SKM-1 treated with dmso at 0.1 percent for 144 hours (cell line): ENCODE measurements around the gene FAM120A.

Experiments used
- DNase-seq: peaks from one replicate; lab custom pipeline; 2025; ENCODE audit not compliant: unreplicated experiment; lab: John Stamatoyannopoulos, UW

FAM120A gene

GRCh38 chr9:93447655-93448054 lies 3.8 kb upstream of the FAM120A start:
- DNase-seq = no peak

GRCh38 chr9:93451849-93452709 lies 594 bp downstream of the FAM120A start:
- DNase-seq = no peak

GRCh38 chr9:93452710-93453046 lies 1.2 kb downstream of the FAM120A start:
- no peak for DNase-seq

- peak; percentile 83 for DNase-seq
Measured at GRCh38 chr9:93453047-93453914, 1.8 kb downstream of the FAM120A start, which contains the start of gene FAM120AOS. Gene FAM120AOS (minus strand): TSS chr9:93453581. CDS start chr9:93452709, 872 bp downstream.

DNA sequence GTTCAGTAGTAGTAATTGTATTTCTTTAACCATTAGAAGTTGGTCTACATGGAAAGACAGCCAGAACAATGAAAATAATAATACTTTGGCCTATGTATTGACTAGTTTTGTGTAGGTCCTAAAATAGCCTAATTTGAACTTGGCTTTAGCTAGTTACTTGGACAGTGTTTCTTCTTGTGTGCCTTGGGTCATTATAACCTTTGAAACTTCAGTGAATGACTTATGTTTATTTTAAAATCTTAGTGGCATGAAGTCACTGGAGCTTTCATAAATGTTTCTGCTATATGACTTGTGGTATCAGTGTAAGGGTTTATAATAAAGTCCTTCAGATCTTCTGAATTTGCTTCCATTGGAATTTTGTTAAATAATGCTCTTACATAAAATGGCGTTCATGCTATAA lies 4.5 kb downstream of the FAM120A start:
- no peak for DNase-seq

GRCh38 chr9:93456504-93456903 lies 5.0 kb downstream of the FAM120A start:
- DNase-seq = no peak

DNA sequence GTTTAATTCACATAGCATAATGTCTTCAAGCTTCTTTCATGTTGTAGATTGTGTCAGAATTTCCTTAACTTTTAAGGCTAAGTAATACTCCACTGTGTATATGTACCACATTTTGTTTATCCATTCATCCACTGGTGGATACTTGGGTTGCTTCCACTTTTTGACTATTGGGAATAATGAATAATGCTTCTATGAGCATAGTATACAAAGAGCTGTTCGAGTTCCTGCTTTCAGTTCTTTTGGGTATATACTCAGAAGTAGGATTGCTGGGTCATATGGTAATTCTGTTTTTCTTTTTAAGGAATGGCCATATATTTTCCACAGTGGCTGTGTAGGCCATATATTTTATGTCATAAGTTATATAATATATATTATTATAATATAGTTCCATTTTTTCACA lies 5.5 kb downstream of the FAM120A start:
- DNase-seq = no peak

GRCh38 chr9:93458712-93459111 lies 7.2 kb downstream of the FAM120A start:
- no peak for DNase-seq

DNA sequence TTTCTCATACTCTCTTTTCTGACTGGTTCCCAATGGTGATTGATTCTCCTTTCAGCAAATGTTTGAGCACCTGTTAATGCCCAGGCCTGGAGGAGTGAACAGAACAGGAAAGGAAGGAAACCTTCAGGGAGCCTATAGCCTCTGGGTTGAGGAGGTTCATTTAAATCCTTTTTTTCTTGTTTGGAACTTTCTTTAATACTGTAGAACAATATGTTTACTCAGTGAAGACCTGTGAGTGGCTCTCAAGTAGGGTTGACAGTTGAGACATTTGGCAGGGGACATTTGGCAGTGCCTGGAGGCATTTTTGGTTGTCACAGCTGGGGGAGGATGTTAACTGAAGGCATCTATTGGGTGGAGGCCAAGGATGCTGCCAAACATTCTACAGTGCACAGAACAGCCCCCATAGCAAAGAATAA lies 8.0 kb downstream of the FAM120A start:
- no peak for DNase-seq

- DNase-seq = no peak
Measured at GRCh38 chr9:93460689-93461413, 9.4 kb downstream of the FAM120A start.

- DNase-seq = no peak
Measured at GRCh38 chr9:93461414-93461743, 9.9 kb downstream of the FAM120A start.

DNA sequence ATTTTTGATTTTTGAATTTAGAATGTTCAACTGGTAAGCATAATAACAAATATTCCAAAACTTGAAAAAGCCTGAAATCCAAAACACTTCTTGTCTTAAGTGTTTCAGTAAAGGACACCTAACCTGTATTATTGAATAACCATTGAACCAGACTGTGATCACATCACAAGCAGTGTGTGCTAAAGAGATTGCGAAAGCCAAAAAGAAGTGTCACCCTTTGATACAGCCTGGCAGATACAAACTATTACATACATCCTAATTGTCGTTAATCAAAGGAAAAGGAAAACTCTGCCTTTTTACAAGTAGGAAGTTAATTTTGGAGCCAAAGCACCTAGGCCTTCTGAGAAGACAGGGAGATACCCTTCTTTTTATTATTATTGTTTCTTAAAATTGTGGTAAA lies 10.3 kb downstream of the FAM120A start:
- no peak for DNase-seq

DNA sequence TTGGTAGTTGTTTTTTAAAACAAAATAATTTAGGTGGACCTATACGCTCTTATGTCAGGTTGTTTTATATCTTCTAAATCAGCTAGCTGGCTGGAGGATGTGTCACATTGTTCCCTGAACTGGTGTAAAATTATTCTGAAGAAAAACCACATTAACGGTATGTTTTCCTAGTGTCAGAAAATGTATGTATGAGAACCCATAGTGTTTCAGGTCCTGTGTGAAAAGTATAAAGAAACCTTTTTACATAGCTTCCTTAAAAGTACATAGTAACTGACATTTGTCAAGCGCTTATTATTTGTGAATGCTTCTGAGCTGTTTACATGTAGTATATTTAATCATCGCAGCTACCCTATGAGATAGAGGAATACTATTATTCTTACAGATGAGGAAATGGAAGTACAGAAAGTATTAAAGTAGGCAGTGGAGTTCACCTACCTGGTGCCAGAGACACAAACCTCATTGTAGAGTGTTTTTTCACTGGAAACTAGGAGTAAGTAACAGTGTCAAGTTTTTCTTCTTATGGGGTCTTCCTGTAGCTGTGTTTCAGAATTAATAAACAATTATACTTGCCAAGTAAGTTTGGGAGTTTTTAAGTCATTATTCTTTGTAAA lies 12.3 kb downstream of the FAM120A start:
- DNase-seq = no peak

- DNase-seq = no peak
Measured at GRCh38 chr9:93464395-93464794, 12.9 kb downstream of the FAM120A start.

GRCh38 chr9:93464876-93465275 lies 13.4 kb downstream of the FAM120A start:
- no peak for DNase-seq

GRCh38 chr9:93465855-93466254 lies 14.4 kb downstream of the FAM120A start:
- no peak for DNase-seq

GRCh38 chr9:93466416-93467061 lies 15.1 kb downstream of the FAM120A start:
- DNase-seq = no peak

GRCh38 chr9:93467062-93467416 lies 15.6 kb downstream of the FAM120A start:
- no peak for DNase-seq

DNA sequence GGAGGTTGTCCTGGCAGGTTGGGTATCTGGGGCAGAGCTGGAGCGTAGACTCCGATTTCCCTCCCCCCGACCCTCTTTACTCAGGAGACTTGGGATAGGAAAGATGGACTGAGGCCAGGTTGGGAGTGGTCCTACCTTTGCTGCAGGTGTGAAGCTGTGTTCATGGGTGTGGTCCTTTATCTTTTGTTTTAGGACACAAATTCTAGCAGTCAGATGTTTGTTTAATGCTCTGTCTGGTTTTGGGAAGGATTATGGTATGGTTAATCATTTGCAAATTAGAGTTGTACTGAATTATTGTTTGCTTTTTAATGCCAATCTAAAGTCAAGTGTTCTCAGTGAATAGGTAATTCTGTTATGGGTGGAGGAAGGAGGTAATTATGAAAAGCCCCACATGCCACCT lies 16.0 kb downstream of the FAM120A start:
- DNase-seq = no peak

DNA sequence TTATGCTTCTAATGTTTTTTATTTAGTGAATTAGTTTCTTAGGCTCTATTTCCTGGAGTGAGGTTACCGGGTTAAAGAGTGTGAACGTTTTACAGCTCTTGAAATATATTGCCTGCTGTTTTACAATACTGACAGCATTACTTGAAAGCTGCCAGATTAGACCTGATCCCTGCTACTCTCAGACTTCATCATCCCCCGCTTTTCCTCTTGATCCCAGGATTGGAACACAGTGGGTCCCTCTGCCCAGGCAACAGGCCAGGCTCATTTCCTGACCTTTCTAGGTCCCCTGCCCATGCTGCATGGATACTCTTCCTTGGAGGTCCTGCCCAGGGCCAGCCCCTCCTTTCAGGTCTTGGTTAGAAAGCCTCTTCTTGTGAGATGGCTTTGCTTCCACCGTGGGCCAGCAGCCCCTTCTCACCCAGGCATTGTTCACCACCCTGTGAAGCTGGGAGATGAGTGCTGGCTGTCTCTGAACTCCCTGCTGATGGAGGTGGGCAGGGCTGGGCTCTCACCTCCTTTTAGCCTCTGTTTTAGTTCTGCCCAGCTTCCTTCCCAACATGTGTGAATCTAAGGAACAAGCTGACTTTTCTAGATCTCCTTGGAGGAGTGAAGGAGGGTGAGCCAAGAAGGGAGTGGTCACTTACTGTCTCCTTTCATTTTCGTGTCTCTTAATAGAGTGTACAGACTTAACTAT lies 17.4 kb downstream of the FAM120A start:
- DNase-seq = no peak
